Mammary epithelial cell (primary cell): ENCODE results near the gene PDZD8.

Source experiments
- CTCF ChIP-seq, 2 donors: IDR thresholded peaks in 1 of 2; conservative IDR thresholded peaks in 1 of 2; 2 replicates each; pipeline ENCODE4 v1.5.1; 2011 to 2012; ENCODE audit warnings: inconsistent platforms in 2 of 2, low read length in 2 of 2, mild to moderate bottlenecking in 2 of 2, control low read depth in 1 of 2, low read depth in 1 of 2; ENCODE audit not compliant: insufficient read depth in 1 of 2; ENCODE audit errors: extremely low read depth in 1 of 2
- EZH2 ChIP-seq: IDR thresholded peaks from 2 replicates; pipeline ENCODE4 v1.6.1; 2012; ENCODE audit warnings: low read length, inconsistent platforms, borderline replicate concordance

GRCh38 chr10:117390420-117390819 is 15.2 kb upstream of the PDZD8 start:
- no peak for TF ChIP-seq CTCF (conservative IDR thresholded peaks at IDR 0.05 in 1 of 2, IDR thresholded peaks at IDR 0.05 in 1 of 2; ENCODE audit: extremely low read depth in 1 of 2, insufficient read depth in 1 of 2, low read depth in 1 of 2, low read length in 2 of 2)
- no peak for TF ChIP-seq EZH2
